ENCODE results near the gene YTHDC1.

DNA sequence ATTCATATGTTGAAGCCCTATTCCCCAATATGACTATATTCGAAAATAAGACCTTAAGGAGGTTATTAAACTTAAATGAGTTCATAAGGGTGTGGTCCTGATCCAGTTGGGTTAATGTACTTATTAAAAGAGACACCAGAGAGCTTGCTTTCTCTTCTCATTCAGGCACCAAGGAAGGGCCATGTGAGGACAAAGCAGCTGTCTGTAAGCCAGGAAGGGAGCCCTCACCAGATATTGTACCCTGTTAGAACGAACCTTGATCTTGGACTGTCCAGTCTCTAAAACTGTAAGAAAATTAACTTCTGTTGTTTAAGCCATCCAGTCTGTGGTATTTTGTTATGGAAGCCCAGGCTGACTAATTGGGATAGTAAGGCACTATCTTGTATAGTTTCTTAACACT lies 9.1 kb upstream of the YTHDC1 start:
- TF ChIP-seq, protein P1, sequence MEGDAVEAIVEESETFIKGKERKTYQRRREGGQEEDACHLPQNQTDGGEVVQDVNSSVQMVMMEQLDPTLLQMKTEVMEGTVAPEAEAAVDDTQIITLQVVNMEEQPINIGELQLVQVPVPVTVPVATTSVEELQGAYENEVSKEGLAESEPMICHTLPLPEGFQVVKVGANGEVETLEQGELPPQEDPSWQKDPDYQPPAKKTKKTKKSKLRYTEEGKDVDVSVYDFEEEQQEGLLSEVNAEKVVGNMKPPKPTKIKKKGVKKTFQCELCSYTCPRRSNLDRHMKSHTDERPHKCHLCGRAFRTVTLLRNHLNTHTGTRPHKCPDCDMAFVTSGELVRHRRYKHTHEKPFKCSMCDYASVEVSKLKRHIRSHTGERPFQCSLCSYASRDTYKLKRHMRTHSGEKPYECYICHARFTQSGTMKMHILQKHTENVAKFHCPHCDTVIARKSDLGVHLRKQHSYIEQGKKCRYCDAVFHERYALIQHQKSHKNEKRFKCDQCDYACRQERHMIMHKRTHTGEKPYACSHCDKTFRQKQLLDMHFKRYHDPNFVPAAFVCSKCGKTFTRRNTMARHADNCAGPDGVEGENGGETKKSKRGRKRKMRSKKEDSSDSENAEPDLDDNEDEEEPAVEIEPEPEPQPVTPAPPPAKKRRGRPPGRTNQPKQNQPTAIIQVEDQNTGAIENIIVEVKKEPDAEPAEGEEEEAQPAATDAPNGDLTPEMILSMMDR (IDR thresholded peaks at IDR 0.05 in 4 of 5, conservative IDR thresholded peaks at IDR 0.05 in 1 of 5), result no peak
- TF ChIP-seq POLR2A (IDR thresholded peaks at IDR 0.05), result no peak
